Measurements from ENCODE around the gene NELL2.
"Not testable (repeated sequence)": the region's sequence is repeated elsewhere in the genome, so short reads cannot be mapped to it uniquely, and the experiment has no call there.

Gene NELL2

GRCh38 chr12:44779766-44780165 lies 96.3 kb downstream of the NELL2 start:
- no peaks in the 10 kb centered on the region for H3K36me3 Mint-ChIP-seq
- no peaks in the 10 kb centered on the region for H3K27me3 Mint-ChIP-seq
- H3K4me1 Mint-ChIP-seq: no peaks in the 10 kb centered on the region
- H3K4me3 Mint-ChIP-seq: no peak overlapping the region
- H3K9me3 Mint-ChIP-seq: peaks cover under 1 to 5% of the 10 kb centered on the region in 2 donors
- DNase-seq (no peak), ATAC-seq (replicated peaks) (no peak)
- H3K27ac Mint-ChIP-seq: no peak overlapping the region

GRCh38 chr12:44778863-44779262 lies 97.3 kb downstream of the NELL2 start:
- Mint-ChIP-seq H3K27me3 (no peaks in the 10 kb centered on the region), H3K4me3 (no peak overlapping the region), H3K9me3 (peaks cover 0 to 5% of the 10 kb centered on the region in 2 donors), H3K27ac (no peak overlapping the region), H3K36me3 (no peaks in the 10 kb centered on the region), H3K4me1 (no peaks in the 10 kb centered on the region)
- ATAC-seq (replicated peaks): no peak
- no peak for DNase-seq

- no peak overlapping the region for H3K4me3 Mint-ChIP-seq
- H3K27ac Mint-ChIP-seq: no peak overlapping the region
- H3K27me3 Mint-ChIP-seq: no peaks in the 10 kb centered on the region
- peaks cover 0 to 5% of the 10 kb centered on the region in 2 donors for H3K9me3 Mint-ChIP-seq
- ATAC-seq (replicated peaks) (no peak), DNase-seq (no peak)
- H3K36me3 Mint-ChIP-seq: no peaks in the 10 kb centered on the region
- no peaks in the 10 kb centered on the region for H3K4me1 Mint-ChIP-seq
Measured at GRCh38 chr12:44777044-44777443, 99.1 kb downstream of the NELL2 start.

- DNase-seq (no peak), ATAC-seq (replicated peaks) (no peak)
- no peaks in the 10 kb centered on the region for H3K27me3 Mint-ChIP-seq
- no peak overlapping the region for H3K27ac Mint-ChIP-seq
- H3K9me3 Mint-ChIP-seq: peaks cover 0 to 5% of the 10 kb centered on the region in 2 donors
- no peak overlapping the region for H3K4me3 Mint-ChIP-seq
- H3K4me1 Mint-ChIP-seq: no peaks in the 10 kb centered on the region
- no peaks in the 10 kb centered on the region for H3K36me3 Mint-ChIP-seq
Measured at GRCh38 chr12:44775901-44776300, 100.2 kb downstream of the NELL2 start.

- no peaks in the 10 kb centered on the region for H3K36me3 Mint-ChIP-seq
- ATAC-seq (replicated peaks) (no peak), DNase-seq (no peak)
- no peaks in the 10 kb centered on the region for H3K4me1 Mint-ChIP-seq
- H3K4me3 Mint-ChIP-seq: no peak overlapping the region
- H3K27ac Mint-ChIP-seq: no peak overlapping the region
- no peaks in the 10 kb centered on the region for H3K27me3 Mint-ChIP-seq
- peaks cover 0 to 2% of the 10 kb centered on the region in 2 donors for H3K9me3 Mint-ChIP-seq
Measured at GRCh38 chr12:44774815-44775411, 101.2 kb downstream of the NELL2 start.

- H3K4me1 Mint-ChIP-seq: no peaks in the 10 kb centered on the region
- no peak overlapping the region for H3K4me3 Mint-ChIP-seq
- ATAC-seq (replicated peaks) (no peak), DNase-seq (no peak)
- H3K9me3 Mint-ChIP-seq: no peaks in the 10 kb centered on the region
- H3K27ac Mint-ChIP-seq: no peak overlapping the region
- H3K36me3 Mint-ChIP-seq: no peaks in the 10 kb centered on the region
- no peaks in the 10 kb centered on the region for H3K27me3 Mint-ChIP-seq
Measured at GRCh38 chr12:44771485-44772021, 104.6 kb downstream of the NELL2 start.

- no peak overlapping the region for H3K4me3 Mint-ChIP-seq
- no peak overlapping the region for H3K27ac Mint-ChIP-seq
- H3K9me3 Mint-ChIP-seq: peaks cover 0 to 2% of the 10 kb centered on the region in 2 donors
- ATAC-seq (replicated peaks) (no peak), DNase-seq (no peak)
- no peaks in the 10 kb centered on the region for H3K27me3 Mint-ChIP-seq
- no peaks in the 10 kb centered on the region for H3K4me1 Mint-ChIP-seq
- H3K36me3 Mint-ChIP-seq: no peaks in the 10 kb centered on the region
Measured at GRCh38 chr12:44765796-44766195, 110.3 kb downstream of the NELL2 start.

- ATAC-seq (replicated peaks) (no peak), DNase-seq (no peak)
- Mint-ChIP-seq H3K27ac (no peak overlapping the region), H3K27me3 (no peaks in the 10 kb centered on the region), H3K36me3 (no peaks in the 10 kb centered on the region), H3K9me3 (peaks cover 0 to 2% of the 10 kb centered on the region in 2 donors), H3K4me1 (no peaks in the 10 kb centered on the region), H3K4me3 (no peak overlapping the region)
Measured at GRCh38 chr12:44763021-44763420, 113.1 kb downstream of the NELL2 start.

GRCh38 chr12:44759289-44759688 lies 116.8 kb downstream of the NELL2 start:
- Mint-ChIP-seq H3K4me3 (no peak overlapping the region), H3K9me3 (peaks cover 0 to 2% of the 10 kb centered on the region in 2 donors)
- no peak for ATAC-seq (replicated peaks)

GRCh38 chr12:44750468-44750867 lies 125.6 kb downstream of the NELL2 start:
- ATAC-seq (replicated peaks): no peak
- no peaks in the 10 kb centered on the region for H3K9me3 Mint-ChIP-seq
- no peak overlapping the region for H3K27ac Mint-ChIP-seq
- no peaks in the 10 kb centered on the region for H3K36me3 Mint-ChIP-seq
- H3K4me3 Mint-ChIP-seq: no peak overlapping the region
- H3K4me1 Mint-ChIP-seq: no peaks in the 10 kb centered on the region
- DNase-seq: no peak
- H3K27me3 Mint-ChIP-seq: no peaks in the 10 kb centered on the region

More at GRCh38 chr12:44759289-44759688, 116.8 kb downstream of the NELL2 start:
- no peaks in the 10 kb centered on the region for H3K27me3 Mint-ChIP-seq
- no peak for DNase-seq
- no peaks in the 10 kb centered on the region for H3K4me1 Mint-ChIP-seq
- no peaks in the 10 kb centered on the region for H3K36me3 Mint-ChIP-seq
- no peak overlapping the region for H3K27ac Mint-ChIP-seq

- DNase-seq (no peak), ATAC-seq (replicated peaks) (no peak)
- H3K36me3 Mint-ChIP-seq: no peaks in the 10 kb centered on the region
- H3K4me1 Mint-ChIP-seq: no peaks in the 10 kb centered on the region
- no peaks in the 10 kb centered on the region for H3K27me3 Mint-ChIP-seq
- no peaks in the 10 kb centered on the region for H3K9me3 Mint-ChIP-seq
- H3K4me3 Mint-ChIP-seq: no peak overlapping the region
- H3K27ac Mint-ChIP-seq: no peak overlapping the region
Measured at GRCh38 chr12:44749566-44749965, 126.5 kb downstream of the NELL2 start.

- no peak overlapping the region for H3K27ac Mint-ChIP-seq
- no peak for ATAC-seq (replicated peaks)
- no peaks in the 10 kb centered on the region for H3K36me3 Mint-ChIP-seq
- H3K9me3 Mint-ChIP-seq: peaks cover 0 to under 1% of the 10 kb centered on the region in 2 donors
- no peaks in the 10 kb centered on the region for H3K4me1 Mint-ChIP-seq
- H3K27me3 Mint-ChIP-seq: no peaks in the 10 kb centered on the region
- no peak overlapping the region for H3K4me3 Mint-ChIP-seq
- DNase-seq: no peak
Measured at GRCh38 chr12:44748950-44749468, 127.1 kb downstream of the NELL2 start.

- DNase-seq; H3K4me3 Mint-ChIP-seq; H3K36me3 Mint-ChIP-seq; H3K27me3 Mint-ChIP-seq; H3K27ac Mint-ChIP-seq; H3K9me3 Mint-ChIP-seq; H3K4me1 Mint-ChIP-seq; ATAC-seq (replicated peaks): not testable (repeated sequence)
Measured at GRCh38 chr12:44741292-44741980, 134.7 kb downstream of the NELL2 start.

GRCh38 chr12:44738051-44738450 lies 138.1 kb downstream of the NELL2 start:
- DNase-seq (no peak), ATAC-seq (replicated peaks) (no peak)
- Mint-ChIP-seq H3K4me1 (no peaks in the 10 kb centered on the region), H3K27ac (no peak overlapping the region), H3K36me3 (no peaks in the 10 kb centered on the region), H3K27me3 (no peaks in the 10 kb centered on the region), H3K9me3 (peaks cover 2 to 3% of the 10 kb centered on the region in 2 donors), H3K4me3 (no peak overlapping the region)

- no peak for DNase-seq
- Mint-ChIP-seq H3K36me3 (no peaks in the 10 kb centered on the region), H3K27ac (no peak overlapping the region), H3K9me3 (peaks cover 20 to 22% of the 10 kb centered on the region in 2 donors), H3K4me3 (no peak overlapping the region), H3K27me3 (no peaks in the 10 kb centered on the region), H3K4me1 (no peaks in the 10 kb centered on the region)
- no peak for ATAC-seq (replicated peaks)
Measured at GRCh38 chr12:44728566-44728965, 147.5 kb downstream of the NELL2 start.
